HEK293 (cell line): ENCODE results near the gene SPRED3.

Source experiments
- CTCF ChIA-PET: fragments of 350-600 bp; formaldehyde crosslinking; extraction: SDS; loops from one replicate; lab custom pipeline; 2021; ENCODE audit warnings: antibody characterized with exemption; lab: Yijun Ruan, JAX
- POLR2A ChIA-PET: fragments of 300-600 bp; formaldehyde crosslinking; extraction: SDS; loops from one replicate; lab custom pipeline; 2020; ENCODE audit warnings: antibody characterized with exemption, inconsistent platforms; lab: Yijun Ruan, JAX
- H3K27ac ChIP-seq: fragments of 200-500 bp; sonication (Bioruptor generic); 2 replicates; pipeline ENCODE4 v1.5.1; 2014; ENCODE audit warnings: low read depth, low read length, control low read depth, inconsistent platforms; ENCODE audit errors: extremely low read depth
- H3K36me3 ChIP-seq, 2 experiments: fragments of 200-500 bp in 1 of 2; sonication (Bioruptor generic) in 1 of 2; 1 replicate in 1 of 2; 2 replicates in 1 of 2; pipeline ENCODE4 v1.5.1; 2014 to 2017; ENCODE audit warnings: inconsistent platforms in 2 of 2, low read length in 2 of 2; ENCODE audit not compliant: control insufficient read depth in 2 of 2, insufficient read depth in 1 of 2
- H3K4me1 ChIP-seq: fragments of 200-500 bp; sonication (Bioruptor generic); 2 replicates; pipeline ENCODE4 v1.5.1; 2014; ENCODE audit warnings: mild to moderate bottlenecking, low read length, inconsistent platforms; ENCODE audit not compliant: control insufficient read depth, insufficient read depth
- H3K4me3 ChIP-seq: 2 replicates; pipeline ENCODE4 v1.5.1; 2011; ENCODE audit warnings: low read depth, mild to moderate bottlenecking, control low read depth, low read length, moderate library complexity
- H3K9me3 ChIP-seq: fragments of 200-500 bp; sonication (Bioruptor generic); 2 replicates; pipeline ENCODE4 v1.5.1; 2014; ENCODE audit warnings: low read depth, low read length, inconsistent platforms; ENCODE audit not compliant: control insufficient read depth, insufficient read depth
- GLIS1 ChIP-seq: fragments of 450-650 bp; formaldehyde crosslinking; IDR thresholded peaks from 2 replicates; pipeline ENCODE4 v1.5.1; 2016; ENCODE audit warnings: missing biosample characterization, missing genetic modification characterization
- INSM2 ChIP-seq: fragments of 450-650 bp; formaldehyde crosslinking; IDR thresholded peaks from 2 replicates; pipeline ENCODE4 v1.5.1; 2016; ENCODE audit warnings: missing biosample characterization, missing genetic modification characterization
- KLF17 ChIP-seq: fragments of 450-650 bp; formaldehyde crosslinking; IDR thresholded peaks from 2 replicates; pipeline ENCODE4 v1.5.1; 2016; ENCODE audit warnings: missing biosample characterization, missing genetic modification characterization
- KLF8 ChIP-seq: fragments of 450-650 bp; formaldehyde crosslinking; IDR thresholded peaks from 2 replicates; pipeline ENCODE4 v1.5.1; 2016; ENCODE audit warnings: missing biosample characterization, missing genetic modification characterization
- PATZ1 ChIP-seq: fragments of 450-650 bp; formaldehyde crosslinking; IDR thresholded peaks from 2 replicates; pipeline ENCODE4 v1.5.1; 2016; ENCODE audit warnings: missing biosample characterization, missing genetic modification characterization
- SP3 ChIP-seq: fragments of 450-650 bp; formaldehyde crosslinking; IDR thresholded peaks from 2 replicates; pipeline ENCODE4 v1.5.1; 2016; ENCODE audit warnings: missing biosample characterization, missing genetic modification characterization
- SP7 ChIP-seq: fragments of 450-650 bp; formaldehyde crosslinking; IDR thresholded peaks from 2 replicates; pipeline ENCODE4 v1.5.1; 2016; ENCODE audit warnings: missing biosample characterization, missing genetic modification characterization
- TRIM28 ChIP-seq: IDR thresholded peaks from 2 replicates; pipeline ENCODE4 v1.6.1; 2011; ENCODE audit warnings: low read length, control low read depth, borderline replicate concordance
- ZBTB11 ChIP-seq: fragments of 450-650 bp; formaldehyde crosslinking; conservative IDR thresholded peaks from 2 replicates; pipeline ENCODE4 v1.5.1; 2016; ENCODE audit warnings: low read depth, missing biosample characterization, missing genetic modification characterization
- ZBTB17 ChIP-seq: fragments of 450-650 bp; formaldehyde crosslinking; IDR thresholded peaks from 2 replicates; pipeline ENCODE4 v1.5.1; 2016; ENCODE audit warnings: missing biosample characterization, missing genetic modification characterization
- ZBTB20 ChIP-seq: fragments of 450-650 bp; formaldehyde crosslinking; IDR thresholded peaks from 2 replicates; pipeline ENCODE4 v1.5.1; 2016; ENCODE audit warnings: missing biosample characterization, missing genetic modification characterization
- ZBTB26 ChIP-seq: fragments of 450-650 bp; formaldehyde crosslinking; optimal IDR thresholded peaks from 2 replicates; pipeline ENCODE3; 2016; ENCODE audit warnings: missing biosample characterization, mild to moderate bottlenecking, missing genetic modification characterization
- ZBTB48 ChIP-seq: fragments of 450-650 bp; formaldehyde crosslinking; IDR thresholded peaks from 2 replicates; pipeline ENCODE4 v1.5.1; 2016; ENCODE audit warnings: missing biosample characterization, missing genetic modification characterization
- ZBTB8A ChIP-seq: fragments of 450-650 bp; formaldehyde crosslinking; IDR thresholded peaks from 2 replicates; pipeline ENCODE4 v1.5.1; 2016; ENCODE audit warnings: missing biosample characterization, missing genetic modification characterization
- ZEB2 ChIP-seq: fragments of 450-650 bp; formaldehyde crosslinking; IDR thresholded peaks from 2 replicates; pipeline ENCODE4 v1.5.1; 2016; ENCODE audit warnings: missing biosample characterization, missing genetic modification characterization
- ZFHX2 ChIP-seq: fragments of 450-650 bp; formaldehyde crosslinking; conservative IDR thresholded peaks from 2 replicates; pipeline ENCODE4 v1.5.1; 2016; ENCODE audit warnings: missing biosample characterization, missing genetic modification characterization
- ZNF184 ChIP-seq: fragments of 450-650 bp; IDR thresholded peaks from 2 replicates; pipeline ENCODE4 v1.5.1; 2018; ENCODE audit warnings: missing biosample characterization, mild to moderate bottlenecking, missing genetic modification characterization
- ZNF2 ChIP-seq: fragments of 450-650 bp; formaldehyde crosslinking; IDR thresholded peaks from 2 replicates; pipeline ENCODE4 v1.5.1; 2016; ENCODE audit warnings: missing biosample characterization, missing genetic modification characterization
- ZNF248 ChIP-seq: fragments of 450-650 bp; formaldehyde crosslinking; IDR thresholded peaks from 2 replicates; pipeline ENCODE4 v1.5.1; 2017; ENCODE audit warnings: missing biosample characterization, missing genetic modification characterization
- ZNF26 ChIP-seq: fragments of 450-650 bp; formaldehyde crosslinking; IDR thresholded peaks from 2 replicates; pipeline ENCODE4 v1.5.1; 2016; ENCODE audit warnings: missing biosample characterization, missing genetic modification characterization
- ZNF324 ChIP-seq: fragments of 450-650 bp; formaldehyde crosslinking; IDR thresholded peaks from 2 replicates; pipeline ENCODE4 v1.5.1; 2016; ENCODE audit warnings: missing biosample characterization, missing genetic modification characterization
- ZNF335 ChIP-seq: fragments of 450-650 bp; formaldehyde crosslinking; conservative IDR thresholded peaks from 2 replicates; pipeline ENCODE4 v1.5.1; 2016; ENCODE audit warnings: missing biosample characterization, missing genetic modification characterization
- ZNF560 ChIP-seq: fragments of 450-650 bp; formaldehyde crosslinking; IDR thresholded peaks from 2 replicates; pipeline ENCODE4 v1.5.1; 2017; ENCODE audit warnings: missing biosample characterization, missing genetic modification characterization, borderline replicate concordance
- ZNF596 ChIP-seq: fragments of 450-650 bp; IDR thresholded peaks from 2 replicates; pipeline ENCODE4 v1.5.0; 2018; ENCODE audit warnings: missing biosample characterization, mild to moderate bottlenecking, missing genetic modification characterization, moderate library complexity
- ZNF600 ChIP-seq: fragments of 450-650 bp; formaldehyde crosslinking; IDR thresholded peaks from 2 replicates; pipeline ENCODE4 v1.5.1; 2016; ENCODE audit warnings: missing biosample characterization, missing genetic modification characterization
- ZNF843 ChIP-seq: fragments of 450-650 bp; formaldehyde crosslinking; IDR thresholded peaks from 2 replicates; pipeline ENCODE4 v1.5.1; 2016; ENCODE audit warnings: missing biosample characterization, missing genetic modification characterization

SPRED3 gene

GRCh38 chr19:38387550-38388348 is 748 bp upstream of the SPRED3 start, which contains the start of gene GGN:
Gene GGN (minus strand): TSS chr19:38388034. CDS start chr19:38387261, 773 bp downstream.
- peaks cover 17 to 38% of the 10 kb centered on the region in 2 experiments for H3K36me3 ChIP-seq
- CTCF ChIA-PET = interaction anchor here (0.5 to 9.2 kb wide), 16 partner anchors 11 to 542 kb away, joined by 3 to 76 read pairs (median 4); partner anchors contain the start of genes FAM98C, MRPS12, PSMD8 and SARS2
- no peaks in the 10 kb centered on the region for H3K9me3 ChIP-seq
- H3K4me3 ChIP-seq = peak within 1 kb of the TSS; percentile 56
- POLR2A ChIA-PET = interaction anchor here (0.5 to 4.7 kb wide), 53 partner anchors 8 to 1706 kb away, joined by 3 to 223 read pairs (median 4); partner anchors contain the start of genes ACTN4, C19orf33, CATSPERG and EIF3K
- peak within 1 kb of the TSS; percentile 63 for H3K27ac ChIP-seq
- peaks cover 19% of the 10 kb centered on the region for H3K4me1 ChIP-seq
- no peak for TF ChIP-seq ZNF26 (tag by site-specific recombination)
- TF ChIP-seq ZFHX2 (tag by site-specific recombination) = peak; percentile 83
- 0 out of 2 replicates have a peak, but pooled peaks have one; percentile 20 for TF ChIP-seq KLF17 (tag by site-specific recombination)
- peak; percentile 99 for TF ChIP-seq ZBTB20 (tag by site-specific recombination)
- TF ChIP-seq ZNF335 = peak; percentile 97
- no peak for TF ChIP-seq INSM2
- TF ChIP-seq ZBTB48 (tag by site-specific recombination) = peak; percentile 76; the same call in 1 of the 2 replicates
- no peak for TF ChIP-seq ZNF843 (tag by site-specific recombination)
- TF ChIP-seq ZBTB26 (tag by site-specific recombination) = peak; percentile 30
- no peak for TF ChIP-seq ZNF248 (tag by site-specific recombination)
- TF ChIP-seq ZBTB11 = no peak; the same call in 1 of the 2 replicates
- TF ChIP-seq ZBTB17 (tag by site-specific recombination) = peak; percentile 6; the same call in 1 of the 2 replicates
- no peak for TF ChIP-seq ZNF560
- TF ChIP-seq TRIM28 = no peak
- TF ChIP-seq ZNF324 (tag by site-specific recombination) = no peak
- no peak; the same call in 1 of the 2 replicates for TF ChIP-seq ZNF184 (tag by site-specific recombination)
- TF ChIP-seq KLF8 (tag by site-specific recombination) = peak; percentile 90
- peak; percentile 8 for TF ChIP-seq PATZ1 (tag by site-specific recombination)
- TF ChIP-seq ZBTB8A (tag by site-specific recombination) = peak; percentile 10; the same call in 1 of the 2 replicates
- TF ChIP-seq ZNF596 (tag by site-specific recombination) = no peak
- peak; percentile 100 for TF ChIP-seq SP3 (tag by site-specific recombination)
- peak; percentile 63; the same call in 1 of the 2 replicates for TF ChIP-seq SP7 (tag by site-specific recombination)
- TF ChIP-seq ZEB2 (tag by site-specific recombination) = peak; percentile 74
- 0 out of 2 replicates have a peak, but pooled peaks have one; percentile 5 for TF ChIP-seq GLIS1
- TF ChIP-seq ZNF2 (tag by site-specific recombination) = peak; percentile 18; the same call in 1 of the 2 replicates
- TF ChIP-seq ZNF600 = peak; percentile 97
